HT1080 (cell line): ENCODE measurements around the gene LIMK2. TPM values are rescaled to one million over a fixed set of nuclear protein-coding genes. Genes with fewer than 3 reads are reported as not detected.
"Not testable (repeated sequence)": the region's sequence is repeated elsewhere in the genome, so short reads cannot be mapped to it uniquely, and the experiment has no call there.

Experiments
- DNase-seq: peaks from one replicate; pipeline ENCODE4 v3.0.0-alpha.2; 2015; ENCODE audit warnings: low read depth
- polyA plus RNA-seq, 2 experiments: library from polyadenylated mRNA; depleted of rRNA; stranded (reverse); fragments of >200 nt; gene quantifications; 2 replicates each; pipeline ENCODE4 v1.2.3, GENCODE V29; 2015
- total RNA-seq: library from RNA; depleted of rRNA; stranded (reverse); fragments of >200 nt; shearing (Covaris generic); gene quantifications from 2 replicates; pipeline ENCODE4 v1.2.3, GENCODE V29; 2014; rRNA removed

LIMK2 gene
- 18.7 and 19.9 TPM in 2 replicates for total RNA-seq
- 7.8 and 10.3 TPM in 2 replicates for polyA plus RNA-seq (2015; cell fraction: cytosol; rRNA removed)
- polyA plus RNA-seq (2015; cell fraction: nucleus; rRNA removed), result 20.6 and 22.3 TPM in 2 replicates

GRCh38 chr22:31211862-31212730 is at the start of gene LIMK2:
Gene LIMK2, plus strand, starts transcription at chr22:31212298. Its CDS starts 111 bp downstream, at chr22:31212409.
- peak; percentile 81 for DNase-seq

GRCh38 chr22:31170971-31171370 is 41.1 kb upstream of the LIMK2 start:
- no peak for DNase-seq

- not testable (repeated sequence) for DNase-seq
Measured at GRCh38 chr22:31171734-31172133, 40.4 kb upstream of the LIMK2 start.

GRCh38 chr22:31173386-31174145 is 38.5 kb upstream of the LIMK2 start:
- DNase-seq, result peak; percentile 78

GRCh38 chr22:31176923-31177322 is 35.2 kb upstream of the LIMK2 start:
- no peak for DNase-seq

GRCh38 chr22:31177420-31178162 is 34.5 kb upstream of the LIMK2 start:
- no peak for DNase-seq

- DNase-seq, result no peak
Measured at GRCh38 chr22:31178859-31179258, 33.2 kb upstream of the LIMK2 start.

- DNase-seq, result peak; percentile 10
Measured at GRCh38 chr22:31179345-31179744, 32.8 kb upstream of the LIMK2 start.

GRCh38 chr22:31184015-31184414 is 28.1 kb upstream of the LIMK2 start:
- DNase-seq, result no peak

GRCh38 chr22:31185056-31185455 is 27.0 kb upstream of the LIMK2 start:
- DNase-seq, result no peak

- no peak for DNase-seq
Measured at GRCh38 chr22:31187627-31188026, 24.5 kb upstream of the LIMK2 start.

- DNase-seq, result no peak
Measured at GRCh38 chr22:31192513-31192912, 19.6 kb upstream of the LIMK2 start.

- DNase-seq, result no peak
Measured at GRCh38 chr22:31193092-31193491, 19.0 kb upstream of the LIMK2 start.

GRCh38 chr22:31194681-31195080 is 17.4 kb upstream of the LIMK2 start:
- not testable (repeated sequence) for DNase-seq

- no peak for DNase-seq
Measured at GRCh38 chr22:31199187-31199586, 12.9 kb upstream of the LIMK2 start.

- DNase-seq, result not testable (repeated sequence)
Measured at GRCh38 chr22:31204352-31204984, 7.6 kb upstream of the LIMK2 start.

- not testable (repeated sequence) for DNase-seq
Measured at GRCh38 chr22:31205059-31205458, 7.0 kb upstream of the LIMK2 start.

- not testable (repeated sequence) for DNase-seq
Measured at GRCh38 chr22:31206460-31206859, 5.6 kb upstream of the LIMK2 start.

GRCh38 chr22:31206896-31207687 is 5.0 kb upstream of the LIMK2 start:
- no peak for DNase-seq
